OCI-LY7 (cell line): ENCODE results near the gene NAA60.

Experiments
- EZH2phosphoT487 ChIP-seq: fragments of 200-600 bp; sonication (generic); IDR thresholded peaks from 2 replicates; pipeline ENCODE4 v1.6.1; 2018; ENCODE audit warnings: low read depth, borderline replicate concordance, mild to moderate bottlenecking, mixed run types, antibody characterized with exemption, low read length, moderate library complexity, mixed read lengths
- TF ChIP-seq, protein P1 (sequence below): fragments of 200-600 bp; sonication (generic); conservative IDR thresholded peaks from 2 replicates; pipeline ENCODE4 v1.5.1; 2014; ENCODE audit warnings: mild to moderate bottlenecking, antibody characterized with exemption, low read length, moderate library complexity, mixed read lengths

DNA sequence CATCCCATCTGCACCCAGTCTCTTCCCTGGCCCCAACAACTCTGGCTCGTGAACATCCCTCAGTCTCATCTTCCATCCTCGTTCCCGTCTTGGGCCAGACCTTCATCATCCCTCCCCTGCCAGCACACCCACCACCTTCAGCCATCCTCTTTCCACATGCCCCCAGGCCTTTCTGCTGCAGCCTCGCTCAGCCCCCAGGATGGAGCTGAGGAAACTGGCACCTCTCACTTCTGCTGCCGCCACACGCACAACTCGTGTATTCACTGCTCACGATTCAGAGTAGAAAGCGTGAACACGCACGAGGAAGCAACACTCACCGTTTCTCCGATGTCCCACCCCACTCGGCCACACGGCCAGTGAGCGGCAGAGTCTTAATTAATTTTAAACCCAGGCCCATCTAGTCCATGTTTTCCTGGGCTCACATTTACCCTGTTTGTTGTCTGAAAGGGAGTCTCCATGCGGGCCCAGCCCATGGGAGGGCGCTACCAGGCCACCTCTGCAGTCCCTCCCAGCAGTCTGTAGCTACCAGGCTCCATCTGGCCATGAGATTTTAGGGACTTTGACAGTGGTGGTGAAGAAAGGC, 39.3 kb downstream of the NAA60 start:
- TF ChIP-seq, protein P1, sequence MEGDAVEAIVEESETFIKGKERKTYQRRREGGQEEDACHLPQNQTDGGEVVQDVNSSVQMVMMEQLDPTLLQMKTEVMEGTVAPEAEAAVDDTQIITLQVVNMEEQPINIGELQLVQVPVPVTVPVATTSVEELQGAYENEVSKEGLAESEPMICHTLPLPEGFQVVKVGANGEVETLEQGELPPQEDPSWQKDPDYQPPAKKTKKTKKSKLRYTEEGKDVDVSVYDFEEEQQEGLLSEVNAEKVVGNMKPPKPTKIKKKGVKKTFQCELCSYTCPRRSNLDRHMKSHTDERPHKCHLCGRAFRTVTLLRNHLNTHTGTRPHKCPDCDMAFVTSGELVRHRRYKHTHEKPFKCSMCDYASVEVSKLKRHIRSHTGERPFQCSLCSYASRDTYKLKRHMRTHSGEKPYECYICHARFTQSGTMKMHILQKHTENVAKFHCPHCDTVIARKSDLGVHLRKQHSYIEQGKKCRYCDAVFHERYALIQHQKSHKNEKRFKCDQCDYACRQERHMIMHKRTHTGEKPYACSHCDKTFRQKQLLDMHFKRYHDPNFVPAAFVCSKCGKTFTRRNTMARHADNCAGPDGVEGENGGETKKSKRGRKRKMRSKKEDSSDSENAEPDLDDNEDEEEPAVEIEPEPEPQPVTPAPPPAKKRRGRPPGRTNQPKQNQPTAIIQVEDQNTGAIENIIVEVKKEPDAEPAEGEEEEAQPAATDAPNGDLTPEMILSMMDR, result no peak
- TF ChIP-seq EZH2phosphoT487, result no peak
